ENCODE data around the gene AGR2.
A peak's percentile ranks its signal among the peaks of the same experiment; 100 is the strongest.
"Not testable (repeated sequence)": the region's sequence is repeated elsewhere in the genome, so short reads cannot be mapped to it uniquely, and the experiment has no call there.

Gene AGR2

GRCh38 chr7:16804674-16805439 lies at the start of gene AGR2:
Gene AGR2, minus strand, starts transcription at chr7:16804999. Its CDS starts 3,203 bp downstream, at chr7:16801796.
- DNase-seq (ENCODE audit: low read depth): no peak

- DNase-seq (ENCODE audit: low read depth): not testable (repeated sequence)
Observed at GRCh38 chr7:16853189-16853588, 48.4 kb upstream of the AGR2 start.

- DNase-seq (ENCODE audit: low read depth): no peak
Observed at GRCh38 chr7:16851829-16852228, 47.0 kb upstream of the AGR2 start.

- no peak for DNase-seq (ENCODE audit: low read depth)
Observed at GRCh38 chr7:16850614-16851466, 46.0 kb upstream of the AGR2 start.

- DNase-seq (ENCODE audit: low read depth): no peak
Observed at GRCh38 chr7:16849296-16850148, 44.7 kb upstream of the AGR2 start.

GRCh38 chr7:16847381-16847860 lies 42.6 kb upstream of the AGR2 start:
- peak; percentile 30 for DNase-seq (ENCODE audit: low read depth)

- DNase-seq (ENCODE audit: low read depth): peak; percentile 3
Observed at GRCh38 chr7:16846601-16847165, 41.9 kb upstream of the AGR2 start.

- no peak for DNase-seq (ENCODE audit: low read depth)
Observed at GRCh38 chr7:16845746-16846145, 40.9 kb upstream of the AGR2 start.

- peak; percentile 68 for DNase-seq (ENCODE audit: low read depth)
Observed at GRCh38 chr7:16841681-16842080, 36.9 kb upstream of the AGR2 start.

- DNase-seq (ENCODE audit: low read depth): no peak
Observed at GRCh38 chr7:16840094-16840493, 35.3 kb upstream of the AGR2 start.

GRCh38 chr7:16839646-16840045 lies 34.8 kb upstream of the AGR2 start:
- peak; percentile 68 for DNase-seq (ENCODE audit: low read depth)

GRCh38 chr7:16838891-16839290 lies 34.1 kb upstream of the AGR2 start:
- no peak for DNase-seq (ENCODE audit: low read depth)

GRCh38 chr7:16838386-16838785 lies 33.6 kb upstream of the AGR2 start:
- DNase-seq (ENCODE audit: low read depth): peak; percentile 22

GRCh38 chr7:16836481-16836880 lies 31.7 kb upstream of the AGR2 start:
- DNase-seq (ENCODE audit: low read depth): peak; percentile 20

- DNase-seq (ENCODE audit: low read depth): no peak
Observed at GRCh38 chr7:16833373-16833772, 28.6 kb upstream of the AGR2 start.

GRCh38 chr7:16826060-16826459 lies 21.3 kb upstream of the AGR2 start:
- no peak for DNase-seq (ENCODE audit: low read depth)

GRCh38 chr7:16822029-16822428 lies 17.2 kb upstream of the AGR2 start:
- no peak for DNase-seq (ENCODE audit: low read depth)

- DNase-seq (ENCODE audit: low read depth): no peak
Observed at GRCh38 chr7:16818732-16819131, 13.9 kb upstream of the AGR2 start.

GRCh38 chr7:16817536-16817935 lies 12.7 kb upstream of the AGR2 start:
- DNase-seq (ENCODE audit: low read depth): peak; percentile 36

GRCh38 chr7:16816824-16817223 lies 12.0 kb upstream of the AGR2 start:
- no peak for DNase-seq (ENCODE audit: low read depth)

GRCh38 chr7:16815001-16815400 lies 10.2 kb upstream of the AGR2 start:
- no peak for DNase-seq (ENCODE audit: low read depth)

- no peak for DNase-seq (ENCODE audit: low read depth)
Observed at GRCh38 chr7:16813232-16813616, 8.4 kb upstream of the AGR2 start.
